Neuronal stem cell (in vitro differentiated cells): ENCODE results near the gene CENPA.
A peak's percentile ranks its signal among the peaks of the same experiment; 100 is the strongest.

Source experiments
- DNase-seq: peaks from one replicate; pipeline ENCODE4 v3.0.0-alpha.2; 2013; ENCODE audit warnings: low spot score
- H2AFZ ChIP-seq: one replicate; pipeline ENCODE4 v1.6.1; 2013; ENCODE audit warnings: mild to moderate bottlenecking, low read length, inconsistent platforms
- H2AK5ac ChIP-seq: 2 replicates; pipeline ENCODE4 v1.6.1; 2013; ENCODE audit warnings: low read depth, mild to moderate bottlenecking, inconsistent platforms, low read length, moderate library complexity, mixed read lengths
- H2BK120ac ChIP-seq: 2 replicates; pipeline ENCODE4 v1.6.1; 2013; ENCODE audit warnings: low read depth, mild to moderate bottlenecking, inconsistent platforms, low read length, moderate library complexity, mixed read lengths
- H2BK12ac ChIP-seq: one replicate; pipeline ENCODE4 v1.6.1; 2013; ENCODE audit warnings: low read length, inconsistent platforms
- H2BK15ac ChIP-seq: 2 replicates; pipeline ENCODE4 v1.6.1; 2013; ENCODE audit warnings: mild to moderate bottlenecking, low read length, inconsistent platforms, mixed read lengths
- H2BK5ac ChIP-seq: one replicate; pipeline ENCODE4 v1.6.1; 2013; ENCODE audit warnings: inconsistent platforms, mild to moderate bottlenecking, low read length, moderate library complexity
- H3K14ac ChIP-seq: one replicate; pipeline ENCODE4 v1.6.1; 2013; ENCODE audit warnings: low read length, inconsistent platforms
- H3K18ac ChIP-seq: 2 replicates; pipeline ENCODE4 v1.6.1; 2013; ENCODE audit warnings: low read length, inconsistent platforms
- H3K23ac ChIP-seq: 2 replicates; pipeline ENCODE4 v1.6.1; 2013; ENCODE audit warnings: low read depth, mild to moderate bottlenecking, mixed read lengths, low read length, inconsistent platforms; ENCODE audit not compliant: poor library complexity
- H3K27ac ChIP-seq: replicated peaks from 3 replicates; pipeline ENCODE4 v1.5.1; 2013; ENCODE audit warnings: low read length, inconsistent platforms
- H3K27me3 ChIP-seq, 3 experiments: 2 replicates each; pipeline ENCODE4 v1.6.1; 2013; ENCODE audit warnings: low read length in 3 of 3, mild to moderate bottlenecking in 2 of 3, inconsistent platforms in 1 of 3, low read depth in 1 of 3, mixed read lengths in 1 of 3, moderate library complexity in 1 of 3; ENCODE audit not compliant: control insufficient read depth in 3 of 3, insufficient read depth in 3 of 3
- H3K36me3 ChIP-seq, 2 donors: replicated peaks in 1 of 2; 2 replicates each; pipeline ENCODE4 v1.6.1; 2013; ENCODE audit warnings: low read length in 2 of 2; ENCODE audit not compliant: control insufficient read depth in 2 of 2, insufficient read depth in 2 of 2
- H3K4ac ChIP-seq: 2 replicates; pipeline ENCODE4 v1.6.1; 2013; ENCODE audit warnings: inconsistent platforms, mild to moderate bottlenecking, low read length, moderate library complexity
- H3K4me1 ChIP-seq, 2 donors: 1 replicate in 1 of 2; 2 replicates in 1 of 2; pipeline ENCODE4 v1.6.1; 2013; ENCODE audit warnings: low read length in 2 of 2, low read depth in 1 of 2; ENCODE audit not compliant: control insufficient read depth in 2 of 2, insufficient read depth in 1 of 2
- H3K4me2 ChIP-seq: one replicate; pipeline ENCODE4 v1.6.1; 2013; ENCODE audit warnings: mild to moderate bottlenecking, low read length, inconsistent platforms; ENCODE audit not compliant: insufficient read depth, poor library complexity, severe bottlenecking
- H3K4me3 ChIP-seq, 2 donors: 2 replicates each; pipeline ENCODE4 v1.5.1; 2013; ENCODE audit warnings: low read length in 2 of 2, mild to moderate bottlenecking in 2 of 2, inconsistent platforms in 1 of 2, moderate library complexity in 1 of 2
- H3K79me1 ChIP-seq: one replicate; pipeline ENCODE4 v1.6.1; 2013; ENCODE audit warnings: low read depth, mild to moderate bottlenecking, inconsistent platforms, low read length, moderate library complexity
- H3K9ac ChIP-seq: one replicate; pipeline ENCODE4 v1.6.1; 2013; ENCODE audit warnings: mild to moderate bottlenecking, low read depth, low read length, inconsistent platforms; ENCODE audit not compliant: poor library complexity
- H3K9me3 ChIP-seq, 2 donors: replicated peaks in 1 of 2; 2 replicates each; pipeline versions ENCODE3 to v1.6.1; 2013; ENCODE audit warnings: low read length in 2 of 2, mild to moderate bottlenecking in 2 of 2, inconsistent platforms in 1 of 2, low read depth in 1 of 2, mixed read lengths in 1 of 2, moderate library complexity in 1 of 2; ENCODE audit not compliant: control insufficient read depth in 2 of 2, insufficient read depth in 1 of 2
- H4K8ac ChIP-seq: one replicate; pipeline ENCODE4 v1.6.1; 2013; ENCODE audit warnings: low read depth, mild to moderate bottlenecking, inconsistent platforms, low read length, moderate library complexity
- H4K91ac ChIP-seq: one replicate; pipeline ENCODE4 v1.6.1; 2013; ENCODE audit warnings: low read length, low read depth, mild to moderate bottlenecking, inconsistent platforms; ENCODE audit not compliant: poor library complexity
- WGBS, 2 donors: extraction: QIAGEN DNeasy Blood & Tissue Kit; methylation state at CpG; one replicate each; pipeline ENCODE4 v1.1.7; 2013; ENCODE audit warnings: missing lambda C conversion rate in 2 of 2, mixed read lengths in 1 of 2; ENCODE audit not compliant: insufficient read length in 2 of 2, insufficient replicate concordance in 1 of 2; ENCODE audit errors: extremely low coverage in 2 of 2; 5-methylcytosine and 5-hydroxymethylcytosine counted together

CENPA gene

DNA sequence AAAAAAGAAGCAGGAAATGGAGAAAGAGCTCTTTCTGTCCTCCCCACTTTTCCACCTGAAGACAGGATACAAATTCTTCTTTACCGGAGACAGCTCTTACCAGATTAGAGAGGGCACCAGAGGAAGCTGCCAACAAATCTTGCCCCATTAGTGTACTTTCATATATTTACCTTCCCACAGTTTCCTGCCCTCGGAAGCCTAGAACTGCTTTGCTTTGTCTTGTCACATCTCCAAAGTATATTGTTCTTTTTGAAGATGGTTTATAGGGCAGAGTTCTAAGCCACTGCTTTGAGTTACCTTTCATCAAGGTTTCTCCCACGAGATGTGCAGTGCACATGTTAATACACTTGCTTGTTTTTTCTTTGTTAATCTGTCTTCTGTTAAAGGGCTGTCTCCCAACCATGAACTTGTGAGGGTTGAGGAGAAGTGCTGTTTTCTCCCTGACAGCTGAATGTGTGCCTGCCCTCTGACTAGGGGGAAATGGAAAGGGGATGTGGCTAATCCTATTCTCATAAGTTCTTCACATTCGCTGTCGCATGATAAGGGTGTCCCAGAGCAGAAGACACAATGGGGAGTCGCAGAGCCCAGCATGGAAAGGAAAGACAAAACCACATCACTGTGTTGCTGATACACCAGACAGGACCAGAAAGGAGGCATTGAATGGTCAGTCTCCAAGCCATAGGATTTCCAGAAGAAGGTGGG, 24.2 kb downstream of the CENPA start:
- Histone ChIP-seq H3K4ac (no peak overlapping the region), H3K9ac (no peak overlapping the region), H2AFZ (no peak overlapping the region), H2AK5ac (no peak overlapping the region), H2BK120ac (no peak overlapping the region), H3K4me1 (peaks cover 10 to 14% of the 10 kb centered on the region in 2 donors), H2BK5ac (no peak overlapping the region), H3K27me3 (no peaks in the 10 kb centered on the region), H4K8ac (no peak overlapping the region), H2BK12ac (no peak overlapping the region), H3K36me3 (no peaks in the 10 kb centered on the region), H2BK15ac (no peak overlapping the region), H3K27ac (no peak overlapping the region), H4K91ac (no peak overlapping the region), H3K23ac (no peak overlapping the region), H3K9me3 (no peaks in the 10 kb centered on the region), H3K4me2 (no peak overlapping the region), H3K18ac (no peak overlapping the region), H3K14ac (no peak overlapping the region), H3K4me3 (no peak overlapping the region), H3K79me1 (peaks cover 2% of the 10 kb centered on the region)
- WGBS, 2 donors = no CpG with 5 or more reads among the region's 6 CpGs
- DNase-seq = no peak

DNA sequence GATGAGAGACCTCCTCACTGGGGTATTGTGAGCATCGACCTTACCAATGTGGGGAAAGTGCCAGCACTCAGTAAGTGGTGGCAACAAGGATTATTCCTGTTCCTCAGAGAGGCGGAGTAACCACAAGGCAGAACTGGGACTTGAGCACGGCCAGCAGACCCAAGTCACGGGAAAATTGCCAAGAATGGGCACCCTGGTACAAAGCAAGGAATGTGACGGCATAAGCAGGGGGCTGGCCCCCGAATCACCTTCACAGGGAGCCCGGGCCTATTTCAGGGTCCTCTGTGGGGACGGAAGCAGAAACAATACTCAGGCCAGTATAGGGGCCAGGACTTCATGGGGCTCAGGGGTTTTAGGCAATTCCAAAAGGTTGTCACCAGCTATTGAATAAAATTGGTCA, 25.4 kb downstream of the CENPA start:
- no peaks in the 10 kb centered on the region for H3K27me3 ChIP-seq
- no peaks in the 10 kb centered on the region for H3K9me3 ChIP-seq
- WGBS, 2 donors = no CpG with 5 or more reads among the region's 8 CpGs
- no peak overlapping the region for H2BK15ac ChIP-seq
- no peak overlapping the region for H2BK120ac ChIP-seq
- H3K9ac ChIP-seq = no peak overlapping the region
- no peak overlapping the region for H3K4me2 ChIP-seq
- H3K14ac ChIP-seq = no peak overlapping the region
- H2BK5ac ChIP-seq = no peak overlapping the region
- no peak overlapping the region for H3K27ac ChIP-seq
- H3K4me3 ChIP-seq = no peak overlapping the region
- H2BK12ac ChIP-seq = no peak overlapping the region
- H4K91ac ChIP-seq = no peak overlapping the region
- no peak overlapping the region for H2AFZ ChIP-seq
- H3K4ac ChIP-seq = no peak overlapping the region
- no peak for DNase-seq
- no peak overlapping the region for H3K23ac ChIP-seq
- no peak overlapping the region for H4K8ac ChIP-seq
- no peaks in the 10 kb centered on the region for H3K36me3 ChIP-seq
- H3K4me1 ChIP-seq = peaks cover 10 to 14% of the 10 kb centered on the region in 2 donors
- H3K18ac ChIP-seq = no peak overlapping the region
- peaks cover 2% of the 10 kb centered on the region for H3K79me1 ChIP-seq
- no peak overlapping the region for H2AK5ac ChIP-seq

DNA sequence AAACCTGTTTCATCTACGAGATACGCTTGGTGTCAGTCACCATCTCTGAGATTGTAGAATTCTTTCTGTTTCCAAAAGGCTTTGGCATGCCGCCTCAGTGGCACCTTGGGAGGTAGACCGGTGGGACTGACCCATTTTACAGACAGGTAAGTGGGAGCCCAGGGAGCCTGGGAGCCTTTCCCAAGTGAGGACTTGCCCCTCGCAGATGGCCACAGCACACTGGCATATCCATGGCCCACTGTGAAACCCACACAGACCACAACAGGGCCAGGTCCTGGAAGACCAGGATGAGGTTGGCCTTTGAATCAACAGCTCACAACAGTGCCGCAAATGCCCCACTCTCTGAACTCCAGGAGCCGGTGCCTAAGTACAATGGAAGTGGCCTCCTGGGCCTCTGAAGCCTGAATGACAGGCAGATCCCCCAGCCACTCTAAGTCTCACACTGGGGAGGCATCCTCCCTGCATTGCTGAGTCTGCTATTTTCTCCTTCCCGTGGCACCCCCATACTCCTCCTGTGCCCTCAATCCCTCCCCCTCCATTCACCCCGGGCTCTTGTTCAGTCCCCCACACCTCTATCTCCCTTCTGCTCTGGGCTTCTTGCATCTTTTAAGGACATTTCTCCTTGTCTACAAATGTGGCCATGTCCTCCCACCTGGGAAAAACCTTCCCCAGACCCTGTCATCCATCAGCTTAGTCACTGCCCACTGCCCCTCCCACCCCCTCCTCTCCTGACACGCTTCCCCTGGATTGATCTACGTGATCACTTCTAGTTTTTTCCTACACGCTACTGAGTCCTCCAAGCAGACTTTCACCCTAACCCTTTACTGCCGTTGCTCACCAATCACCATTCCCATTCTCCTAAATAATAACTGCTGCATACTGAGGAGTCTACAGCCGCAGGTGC, 26.2 kb downstream of the CENPA start:
- no peak overlapping the region for H2BK5ac ChIP-seq
- H2BK15ac ChIP-seq = peak overlapping the region; percentile 32
- peaks cover 10 to 14% of the 10 kb centered on the region in 2 donors for H3K4me1 ChIP-seq
- no peak overlapping the region for H3K27ac ChIP-seq
- H4K8ac ChIP-seq = no peak overlapping the region
- no peaks in the 10 kb centered on the region for H3K36me3 ChIP-seq
- H3K27me3 ChIP-seq = no peaks in the 10 kb centered on the region
- H2BK120ac ChIP-seq = peak overlapping the region; percentile 24
- H3K9me3 ChIP-seq = no peaks in the 10 kb centered on the region
- H3K18ac ChIP-seq = peak overlapping the region; percentile 79
- no peak overlapping the region for H4K91ac ChIP-seq
- DNase-seq = no peak
- H3K4ac ChIP-seq = no peak overlapping the region
- H3K79me1 ChIP-seq = peaks cover 2% of the 10 kb centered on the region
- no peak overlapping the region for H3K4me3 ChIP-seq
- H3K4me2 ChIP-seq = no peak overlapping the region
- H2BK12ac ChIP-seq = no peak overlapping the region
- no peak overlapping the region for H3K23ac ChIP-seq
- H3K14ac ChIP-seq = no peak overlapping the region
- peak overlapping the region; percentile 3 for H2AFZ ChIP-seq
- peak overlapping the region; percentile 47 for H2AK5ac ChIP-seq
- WGBS, 2 donors = no CpG with 5 or more reads among the region's 14 CpGs
- H3K9ac ChIP-seq = peak overlapping the region; percentile 27

DNA sequence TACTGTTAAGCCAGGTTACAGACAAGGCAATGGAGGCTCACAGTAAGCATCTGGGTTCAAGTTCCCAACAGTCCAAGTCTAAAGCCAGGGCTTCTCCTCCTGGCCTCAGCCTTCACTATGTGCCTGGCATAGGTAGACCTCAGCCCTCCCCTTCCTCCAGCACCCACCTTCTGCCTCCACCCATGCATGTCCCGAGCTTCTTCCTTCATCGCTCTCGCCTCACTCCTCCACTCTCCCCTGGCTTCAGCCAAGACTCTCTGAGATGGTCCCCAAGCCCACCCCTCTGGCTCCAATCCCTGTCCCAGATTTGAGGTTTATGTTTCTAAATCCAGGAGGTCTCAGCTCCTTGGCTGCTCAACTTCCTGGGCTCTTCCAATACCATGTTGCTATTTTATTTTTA, 26.9 kb downstream of the CENPA start:
- H3K4me3 ChIP-seq = no peak overlapping the region
- WGBS, 2 donors = no CpG with 5 or more reads among the region's 3 CpGs

More for the DNA sequence above, 26.9 kb downstream of the CENPA start:
- Histone ChIP-seq H2AFZ (no peak overlapping the region), H2BK12ac (no peak overlapping the region), H3K79me1 (peaks cover 2% of the 10 kb centered on the region), H2BK120ac (peak overlapping the region; percentile 24), H3K14ac (no peak overlapping the region), H3K9ac (no peak overlapping the region), H3K23ac (no peak overlapping the region), H4K8ac (no peak overlapping the region), H3K4me2 (no peak overlapping the region), H3K27ac (no peak overlapping the region), H2AK5ac (peak overlapping the region; percentile 47), H3K4me1 (peaks cover 8 to 14% of the 10 kb centered on the region in 2 donors), H3K18ac (peak overlapping the region; percentile 1), H3K36me3 (no peaks in the 10 kb centered on the region), H4K91ac (no peak overlapping the region), H2BK5ac (no peak overlapping the region), H3K4ac (no peak overlapping the region), H2BK15ac (peak overlapping the region; percentile 32), H3K9me3 (no peaks in the 10 kb centered on the region), H3K27me3 (no peaks in the 10 kb centered on the region)
- no peak for DNase-seq
